SK-N-SH (cell line): Measurements from ENCODE around the gene LRP11. TPM values are rescaled to one million over a fixed set of nuclear protein-coding genes. Genes with fewer than 3 reads are reported as not detected.
A peak's percentile ranks its signal among the peaks of the same experiment; 100 is the strongest.

Experiments used
- CTCF ChIA-PET: fragments of 300-600, 350-600 bp; formaldehyde crosslinking; extraction: SDS; loops from one replicate; lab custom pipeline; 2021; lab: Yijun Ruan, JAX
- POLR2A ChIA-PET: fragments of 350-600 bp; sonication (Branson Sonifier 250); formaldehyde crosslinking; extraction: SDS; loops from one replicate; lab custom pipeline; 2020; ENCODE audit warnings: antibody characterized with exemption, inconsistent platforms; lab: Yijun Ruan, JAX
- DNase-seq: peaks from one replicate; pipeline ENCODE4 v3.0.0; 2012
- H2AFZ ChIP-seq: fragments of 200-600 bp; sonication (generic); 2 replicates; pipeline ENCODE4 v1.8.1; 2016; ENCODE audit warnings: antibody characterized with exemption, mild to moderate bottlenecking, low read depth
- H3F3A ChIP-seq: fragments of 200-600 bp; sonication (generic); replicated peaks from 2 replicates; pipeline ENCODE3; 2016; ENCODE audit warnings: antibody characterized with exemption, mild to moderate bottlenecking; ENCODE audit not compliant: insufficient read depth
- H3K27ac ChIP-seq, 2 experiments: fragments of 200-500 bp in 1 of 2; fragments of 200-600 bp in 1 of 2; sonication (Bioruptor generic) in 1 of 2; sonication (generic), shearing (Covaris generic) in 1 of 2; 2 replicates each; pipeline versions ENCODE4 v1.5.1 to v1.6.1; 2014 to 2016; ENCODE audit warnings: low read depth in 2 of 2, inconsistent platforms in 1 of 2, low read length in 1 of 2, mild to moderate bottlenecking in 1 of 2, mixed read lengths in 1 of 2
- H3K27me3 ChIP-seq: fragments of 200-600 bp; sonication (generic), shearing (Covaris generic); 2 replicates; pipeline ENCODE4 v1.6.1; 2016; ENCODE audit warnings: mixed run types; ENCODE audit not compliant: insufficient read depth
- H3K36me3 ChIP-seq, 2 experiments: fragments of 200-500 bp in 1 of 2; fragments of 200-600 bp in 1 of 2; sonication (Bioruptor generic) in 1 of 2; sonication (generic) in 1 of 2; replicated peaks in 1 of 2; 2 replicates each; pipeline versions ENCODE3 to v1.5.1; 2014 to 2016; ENCODE audit warnings: low read length in 1 of 2, mild to moderate bottlenecking in 1 of 2; ENCODE audit not compliant: insufficient read depth in 2 of 2, control insufficient read depth in 1 of 2
- H3K4me1 ChIP-seq, 2 experiments: fragments of 200-500 bp in 1 of 2; fragments of 200-600 bp in 1 of 2; sonication (Bioruptor generic) in 1 of 2; sonication (generic), shearing (Covaris generic) in 1 of 2; 2 replicates each; pipeline versions ENCODE4 v1.5.1 to v1.6.1; 2014 to 2016; ENCODE audit warnings: low read depth in 1 of 2, low read length in 1 of 2, mixed run types in 1 of 2; ENCODE audit not compliant: insufficient read depth in 2 of 2, control insufficient read depth in 1 of 2
- H3K4me2 ChIP-seq: fragments of 200-600 bp; sonication (generic), shearing (Covaris generic); 2 replicates; pipeline ENCODE4 v1.6.1; 2017; ENCODE audit warnings: mixed run types
- H3K4me3 ChIP-seq, 2 experiments: fragments of 200-500 bp in 1 of 2; fragments of 200-600 bp in 1 of 2; sonication (Bioruptor generic) in 1 of 2; sonication (generic), shearing (Covaris generic) in 1 of 2; 2 replicates each; pipeline versions ENCODE4 v1.5.1 to v1.8.1; 2014 to 2016; ENCODE audit warnings: low read depth in 2 of 2, inconsistent platforms in 1 of 2, low read length in 1 of 2, mild to moderate bottlenecking in 1 of 2, mixed read lengths in 1 of 2, moderate library complexity in 1 of 2
- H3K79me2 ChIP-seq: fragments of 200-600 bp; sonication (generic); 2 replicates; pipeline ENCODE4 v1.8.1; 2017; ENCODE audit warnings: mild to moderate bottlenecking; ENCODE audit not compliant: insufficient read depth
- H3K9ac ChIP-seq: fragments of 200-600 bp; sonication (generic); 2 replicates; pipeline ENCODE4 v1.6.1; 2017; ENCODE audit warnings: mixed run types
- H3K9me2 ChIP-seq: fragments of 200-600 bp; sonication (generic); 2 replicates; pipeline ENCODE4 v1.6.1; 2017; ENCODE audit warnings: mixed run types
- H3K9me3 ChIP-seq: fragments of 200-600 bp; sonication (generic); 2 replicates; pipeline ENCODE4 v1.6.1; 2017; ENCODE audit warnings: mixed run types, mild to moderate bottlenecking, moderate library complexity
- H4K20me1 ChIP-seq: fragments of 200-600 bp; sonication (generic); 2 replicates; pipeline ENCODE4 v1.6.1; 2017; ENCODE audit warnings: mild to moderate bottlenecking, mixed run types; ENCODE audit not compliant: insufficient read depth
- CHD2 ChIP-seq: fragments of 150-350 bp; IDR thresholded peaks from 2 replicates; pipeline ENCODE4 v1.6.1; 2018; ENCODE audit warnings: low read length; ENCODE audit not compliant: partially characterized antibody
- ELF1 ChIP-seq: IDR thresholded peaks from 2 replicates; pipeline ENCODE4 v1.4.0; 2012
- EP300 ChIP-seq, 2 experiments: IDR thresholded peaks; 2 replicates each; pipeline versions ENCODE4 v1.4.0 to v1.6.1; 2012; ENCODE audit warnings: borderline replicate concordance in 1 of 2, low read depth in 1 of 2, low read length in 1 of 2
- FOXM1 ChIP-seq: IDR thresholded peaks from 2 replicates; pipeline ENCODE4 v1.4.0; 2012; ENCODE audit warnings: low read depth, mild to moderate bottlenecking
- MEF2A ChIP-seq: IDR thresholded peaks from 2 replicates; pipeline ENCODE4 v1.4.0; 2012; ENCODE audit warnings: low read depth, borderline replicate concordance
- MXI1 ChIP-seq: IDR thresholded peaks from 2 replicates; pipeline ENCODE4 v1.6.1; 2012; ENCODE audit warnings: mild to moderate bottlenecking, low read depth, low read length, improper control_type of control experiment
- NRF1 ChIP-seq: IDR thresholded peaks from 2 replicates; pipeline ENCODE4 v1.6.1; 2012; ENCODE audit warnings: low read depth, mild to moderate bottlenecking, low read length
- RAD21 ChIP-seq: IDR thresholded peaks from 2 replicates; pipeline ENCODE4 v1.6.1; 2012; ENCODE audit warnings: mild to moderate bottlenecking, low read length
- RCOR1 ChIP-seq: fragments of 150-350 bp; IDR thresholded peaks from 2 replicates; pipeline ENCODE4 v1.6.1; 2017; ENCODE audit warnings: antibody characterized with exemption, low read length
- RXRA ChIP-seq: IDR thresholded peaks from 2 replicates; pipeline ENCODE4 v1.4.0; 2012; ENCODE audit warnings: low read depth, mild to moderate bottlenecking, borderline replicate concordance
- SMC3 ChIP-seq: IDR thresholded peaks from 2 replicates; pipeline ENCODE4 v1.6.1; 2012; ENCODE audit warnings: low read depth, low read length, improper control_type of control experiment
- TCF12 ChIP-seq: IDR thresholded peaks from 2 replicates; pipeline ENCODE4 v1.4.0; 2012
- TEAD4 ChIP-seq: IDR thresholded peaks from 2 replicates; pipeline ENCODE4 v1.4.0; 2012; ENCODE audit warnings: mild to moderate bottlenecking, borderline replicate concordance; ENCODE audit not compliant: insufficient read depth
- YY1 ChIP-seq: IDR thresholded peaks from 2 replicates; pipeline ENCODE4 v1.4.0; 2012; ENCODE audit warnings: low read depth, mild to moderate bottlenecking
- WGBS: methylation state at CpG from one replicate; pipeline ENCODE4 v1.1.6; 2017; ENCODE audit warnings: low lambda C conversion rate; 5-methylcytosine and 5-hydroxymethylcytosine counted together
- polyA plus RNA-seq, 3 experiments: library from polyadenylated mRNA; depleted of rRNA; stranded (reverse); fragments of >200 nt; gene quantifications; 2 replicates each; pipeline ENCODE4 v1.2.3, GENCODE V29; 2012
- TF ChIP-seq, protein P1 (sequence below): fragments of 200-600 bp; sonication (generic); IDR thresholded peaks from 2 replicates; pipeline ENCODE4 v1.6.1; 2017; ENCODE audit warnings: antibody characterized with exemption, mild to moderate bottlenecking, moderate library complexity
- TF ChIP-seq, protein P2 (sequence below): fragments of 150-350 bp; IDR thresholded peaks from 2 replicates; pipeline ENCODE4 v1.6.1; 2017; ENCODE audit warnings: antibody characterized with exemption, low read length, low read depth, borderline replicate concordance
- TF ChIP-seq, protein P3 (sequence below): IDR thresholded peaks from 2 replicates; pipeline ENCODE4 v1.4.0; 2012; ENCODE audit warnings: low read depth, borderline replicate concordance
- TF ChIP-seq, protein P4 (sequence below): fragments of 150-350 bp; IDR thresholded peaks from 2 replicates; pipeline ENCODE4 v1.6.1; 2016; ENCODE audit warnings: mild to moderate bottlenecking, low read depth, low read length

LRP11 gene
- polyA plus RNA-seq, 1 of the 3 experiments (the other 2 are of a cell fraction) = 25.0 TPM

DNA sequence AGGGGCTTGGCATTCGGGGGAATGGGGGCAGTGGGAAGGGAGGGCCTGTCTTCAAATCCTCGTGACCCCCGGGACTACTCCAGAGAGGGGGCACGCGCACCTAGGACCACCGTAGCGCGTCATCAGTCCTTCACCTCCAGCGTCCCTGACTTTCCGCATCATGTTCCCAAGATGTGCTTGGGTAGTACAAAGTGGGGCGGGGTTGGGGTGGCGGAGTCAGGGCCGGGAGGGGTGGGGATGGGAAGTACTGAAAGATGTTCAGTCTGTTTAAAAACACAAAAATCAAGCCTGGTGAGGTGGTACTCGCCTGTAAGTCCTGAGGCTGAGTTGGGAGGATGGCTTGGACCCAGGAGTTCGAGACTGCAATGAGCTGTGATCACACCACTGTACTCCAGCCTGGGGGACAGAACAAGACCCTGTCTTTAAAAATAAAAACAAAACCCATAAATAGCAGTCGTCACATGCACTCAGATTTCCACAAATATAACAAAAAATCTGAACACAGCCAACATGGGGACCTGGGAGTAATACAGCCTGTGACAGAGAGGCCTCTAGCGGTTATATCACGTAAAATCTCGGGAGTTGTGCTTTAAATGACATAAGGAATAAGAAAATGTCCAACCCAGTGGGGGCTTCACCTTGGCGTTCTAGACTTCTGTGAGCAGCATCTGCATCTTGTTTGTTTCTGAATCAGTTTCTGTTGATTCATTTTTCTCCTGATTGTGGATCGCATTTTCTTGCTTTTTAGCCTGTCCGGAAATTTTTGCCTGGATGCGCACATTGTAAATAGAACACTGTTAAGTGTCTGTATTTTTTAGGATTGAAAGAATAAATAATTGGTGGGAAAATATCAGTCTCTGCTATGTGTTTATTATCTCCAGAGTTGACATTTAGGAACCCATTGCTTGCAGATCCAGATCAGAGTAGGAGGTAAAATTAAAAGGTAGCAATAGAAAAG lies 698 bp upstream of the LRP11 start:
- WGBS = 28% methylated on average over 18 of the region's 23 CpGs
- peak overlapping the region; percentile 93 for H3K4me2 ChIP-seq
- TF ChIP-seq EP300 (IDR thresholded peaks at IDR 0.05; ENCODE audit: borderline replicate concordance in 1 of 2, low read depth in 1 of 2, low read length in 1 of 2) (no peak), SMC3 (peak; percentile 59), MEF2A (no peak), RAD21 (peak; percentile 86), RXRA (no peak), MXI1 (peak; percentile 9; the same call in 1 of the 2 replicates), TEAD4 (no peak), NRF1 (no peak), FOXM1 (no peak), CHD2 (no peak), YY1 (no peak)
- TF ChIP-seq, protein P1, sequence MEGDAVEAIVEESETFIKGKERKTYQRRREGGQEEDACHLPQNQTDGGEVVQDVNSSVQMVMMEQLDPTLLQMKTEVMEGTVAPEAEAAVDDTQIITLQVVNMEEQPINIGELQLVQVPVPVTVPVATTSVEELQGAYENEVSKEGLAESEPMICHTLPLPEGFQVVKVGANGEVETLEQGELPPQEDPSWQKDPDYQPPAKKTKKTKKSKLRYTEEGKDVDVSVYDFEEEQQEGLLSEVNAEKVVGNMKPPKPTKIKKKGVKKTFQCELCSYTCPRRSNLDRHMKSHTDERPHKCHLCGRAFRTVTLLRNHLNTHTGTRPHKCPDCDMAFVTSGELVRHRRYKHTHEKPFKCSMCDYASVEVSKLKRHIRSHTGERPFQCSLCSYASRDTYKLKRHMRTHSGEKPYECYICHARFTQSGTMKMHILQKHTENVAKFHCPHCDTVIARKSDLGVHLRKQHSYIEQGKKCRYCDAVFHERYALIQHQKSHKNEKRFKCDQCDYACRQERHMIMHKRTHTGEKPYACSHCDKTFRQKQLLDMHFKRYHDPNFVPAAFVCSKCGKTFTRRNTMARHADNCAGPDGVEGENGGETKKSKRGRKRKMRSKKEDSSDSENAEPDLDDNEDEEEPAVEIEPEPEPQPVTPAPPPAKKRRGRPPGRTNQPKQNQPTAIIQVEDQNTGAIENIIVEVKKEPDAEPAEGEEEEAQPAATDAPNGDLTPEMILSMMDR = peak; percentile 71
- no peaks in the 10 kb centered on the region for H3K9me2 ChIP-seq
- H3K27ac ChIP-seq = peak overlapping the region; percentile 76 to 91
- CTCF ChIA-PET = interaction anchor here (0.6 to 4.9 kb wide), 14 partner anchors 11 to 301 kb away, joined by 3 to 34 read pairs (median 6); no protein-coding TSS in a partner anchor
- no peaks in the 10 kb centered on the region for H3K36me3 ChIP-seq
- DNase-seq = peak; percentile 71
- H3K4me3 ChIP-seq = peak overlapping the region; percentile 74 to 75
- POLR2A ChIA-PET = no interaction called here
- H2AFZ ChIP-seq = peak overlapping the region; percentile 88
- no peaks in the 10 kb centered on the region for H4K20me1 ChIP-seq
- peaks cover 6 to 14% of the 10 kb centered on the region in 2 experiments; a peak in 1 of 4 replicates for H3K4me1 ChIP-seq
- peak overlapping the region; percentile 72; the same call in 1 of the 2 replicates for H3K9ac ChIP-seq
- H3K9me3 ChIP-seq = no peaks in the 10 kb centered on the region
- no peaks in the 10 kb centered on the region for H3K27me3 ChIP-seq
- peaks cover 32% of the 10 kb centered on the region for H3K79me2 ChIP-seq
- peaks cover 15% of the 10 kb centered on the region for H3F3A ChIP-seq

DNA sequence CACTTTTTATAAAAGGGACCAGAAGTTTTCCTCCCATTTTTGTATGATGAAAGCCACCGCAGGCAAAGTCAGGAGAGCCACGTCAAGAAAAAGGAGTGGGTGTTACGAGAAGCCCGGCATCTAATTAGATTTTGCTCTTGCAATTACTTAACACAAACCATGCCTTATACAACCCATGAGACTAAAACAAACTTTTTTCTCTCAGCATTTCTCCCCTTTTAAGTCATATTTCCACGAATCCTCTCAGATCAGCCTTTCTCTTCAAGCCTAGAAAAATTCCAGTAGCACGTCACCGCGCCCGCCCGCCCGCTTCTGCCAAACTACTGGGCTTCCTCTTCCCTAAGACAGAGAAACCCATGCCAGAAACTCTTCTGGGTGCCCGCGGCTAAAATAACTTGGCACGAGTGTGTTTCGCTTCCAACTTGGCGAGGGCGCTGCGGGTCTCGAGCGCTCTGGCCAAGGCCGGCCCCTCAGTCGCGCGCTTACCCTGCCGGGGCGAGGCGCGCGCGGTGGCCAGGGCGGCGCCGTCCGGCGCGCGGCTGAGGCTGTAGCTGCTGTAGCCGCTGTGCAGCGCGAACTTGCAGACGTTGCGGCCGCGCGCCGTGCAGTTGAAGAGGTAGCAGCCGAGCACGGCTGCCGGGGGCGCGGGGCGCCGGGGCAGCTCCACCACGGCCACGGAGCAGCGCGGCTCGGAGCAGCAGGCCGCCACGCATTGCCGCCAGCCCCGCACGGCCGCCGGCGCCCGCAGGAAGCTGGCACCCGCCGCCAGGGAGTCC lies 1.0 kb downstream of the LRP11 start:
- ChIA-PET POLR2A (interaction anchor here (0.8 to 1.4 kb wide), 3 partner anchors 16 to 23 kb away, joined by 3 to 8 read pairs (median 4); no protein-coding TSS in a partner anchor), CTCF (interaction anchor here (0.9 to 4.9 kb wide), 7 partner anchors 8 to 62 kb away, joined by 3 to 34 read pairs (median 3); no protein-coding TSS in a partner anchor)
- H3K9me2 ChIP-seq = no peaks in the 10 kb centered on the region
- peak overlapping the region; percentile 74 to 75 for H3K4me3 ChIP-seq
- H3K27ac ChIP-seq = peak overlapping the region; percentile 76 to 91
- peak overlapping the region; percentile 76; the same call in 1 of the 2 replicates for H2AFZ ChIP-seq
- H4K20me1 ChIP-seq = no peaks in the 10 kb centered on the region
- H3K4me1 ChIP-seq = peaks cover 10 to 14% of the 10 kb centered on the region in 2 experiments; a peak in 2 of 4 replicates
- DNase-seq = peak; percentile 86
- H3K79me2 ChIP-seq = peaks cover 49% of the 10 kb centered on the region
- peaks cover 17% of the 10 kb centered on the region for H3F3A ChIP-seq
- WGBS = under 1% methylated on average over 17 of the region's 69 CpGs
- H3K4me2 ChIP-seq = peak overlapping the region; percentile 93
- H3K9ac ChIP-seq = peak overlapping the region; percentile 72
- no peaks in the 10 kb centered on the region for H3K27me3 ChIP-seq
- peaks cover 0 to 4% of the 10 kb centered on the region in 2 experiments for H3K36me3 ChIP-seq
- no peaks in the 10 kb centered on the region for H3K9me3 ChIP-seq
- TF ChIP-seq MEF2A (no peak), SMC3 (no peak), ELF1 (no peak), FOXM1 (no peak), YY1 (0 out of 2 replicates have a peak, but pooled peaks have one; percentile 11), TCF12 (no peak), TEAD4 (no peak), RCOR1 (peak; percentile 62)
- TF ChIP-seq, protein P2, sequence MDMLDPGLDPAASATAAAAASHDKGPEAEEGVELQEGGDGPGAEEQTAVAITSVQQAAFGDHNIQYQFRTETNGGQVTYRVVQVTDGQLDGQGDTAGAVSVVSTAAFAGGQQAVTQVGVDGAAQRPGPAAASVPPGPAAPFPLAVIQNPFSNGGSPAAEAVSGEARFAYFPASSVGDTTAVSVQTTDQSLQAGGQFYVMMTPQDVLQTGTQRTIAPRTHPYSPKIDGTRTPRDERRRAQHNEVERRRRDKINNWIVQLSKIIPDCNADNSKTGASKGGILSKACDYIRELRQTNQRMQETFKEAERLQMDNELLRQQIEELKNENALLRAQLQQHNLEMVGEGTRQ = no peak
- TF ChIP-seq, protein P3, sequence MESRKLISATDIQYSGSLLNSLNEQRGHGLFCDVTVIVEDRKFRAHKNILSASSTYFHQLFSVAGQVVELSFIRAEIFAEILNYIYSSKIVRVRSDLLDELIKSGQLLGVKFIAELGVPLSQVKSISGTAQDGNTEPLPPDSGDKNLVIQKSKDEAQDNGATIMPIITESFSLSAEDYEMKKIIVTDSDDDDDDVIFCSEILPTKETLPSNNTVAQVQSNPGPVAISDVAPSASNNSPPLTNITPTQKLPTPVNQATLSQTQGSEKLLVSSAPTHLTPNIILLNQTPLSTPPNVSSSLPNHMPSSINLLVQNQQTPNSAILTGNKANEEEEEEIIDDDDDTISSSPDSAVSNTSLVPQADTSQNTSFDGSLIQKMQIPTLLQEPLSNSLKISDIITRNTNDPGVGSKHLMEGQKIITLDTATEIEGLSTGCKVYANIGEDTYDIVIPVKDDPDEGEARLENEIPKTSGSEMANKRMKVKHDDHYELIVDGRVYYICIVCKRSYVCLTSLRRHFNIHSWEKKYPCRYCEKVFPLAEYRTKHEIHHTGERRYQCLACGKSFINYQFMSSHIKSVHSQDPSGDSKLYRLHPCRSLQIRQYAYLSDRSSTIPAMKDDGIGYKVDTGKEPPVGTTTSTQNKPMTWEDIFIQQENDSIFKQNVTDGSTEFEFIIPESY = no peak
- TF ChIP-seq, protein P4, sequence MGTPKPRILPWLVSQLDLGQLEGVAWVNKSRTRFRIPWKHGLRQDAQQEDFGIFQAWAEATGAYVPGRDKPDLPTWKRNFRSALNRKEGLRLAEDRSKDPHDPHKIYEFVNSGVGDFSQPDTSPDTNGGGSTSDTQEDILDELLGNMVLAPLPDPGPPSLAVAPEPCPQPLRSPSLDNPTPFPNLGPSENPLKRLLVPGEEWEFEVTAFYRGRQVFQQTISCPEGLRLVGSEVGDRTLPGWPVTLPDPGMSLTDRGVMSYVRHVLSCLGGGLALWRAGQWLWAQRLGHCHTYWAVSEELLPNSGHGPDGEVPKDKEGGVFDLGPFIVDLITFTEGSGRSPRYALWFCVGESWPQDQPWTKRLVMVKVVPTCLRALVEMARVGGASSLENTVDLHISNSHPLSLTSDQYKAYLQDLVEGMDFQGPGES = no peak
